OCI-LY7 (cell line): ENCODE data around the gene YLPM1. TPM values are rescaled to one million over a fixed set of nuclear protein-coding genes. Genes with fewer than 3 reads are reported as not detected.

ENCODE experiments used
- BruUV-seq: library from RNA; stranded (reverse); fragments of 400-500 nt; replicated peaks from 2 replicates; lab custom pipeline; 2021; lab: Mats Ljungman, UMichigan
- CTCF ChIA-PET: fragments of 300-600 bp; sonication (Branson Sonifier 250); formaldehyde crosslinking; loops from one replicate; lab custom pipeline; 2022; ENCODE audit warnings: antibody characterized with exemption; ENCODE audit not compliant: unreplicated experiment; lab: Charles Lee
- POLR2A ChIA-PET: fragments of 300-600 bp; sonication (Branson Sonifier 250); formaldehyde crosslinking; loops from one replicate; lab custom pipeline; 2022; ENCODE audit warnings: antibody characterized with exemption; lab: Charles Lee
- DNase-seq: peaks from one replicate; pipeline ENCODE4 v3.0.0-alpha.2; 2015; ENCODE audit warnings: low spot score
- H2AFZ ChIP-seq: fragments of 200-600 bp; sonication (generic), shearing (Covaris generic); 2 replicates; pipeline ENCODE4 v1.6.1; 2014; ENCODE audit warnings: mild to moderate bottlenecking, antibody characterized with exemption, low read length, moderate library complexity
- H3K27ac ChIP-seq: fragments of 200-600 bp; sonication (generic); 2 replicates; pipeline ENCODE4 v1.5.1; 2014; ENCODE audit warnings: mixed run types, low read depth, mild to moderate bottlenecking, moderate library complexity, low read length, inconsistent platforms; ENCODE audit not compliant: poor library complexity, severe bottlenecking
- H3K36me3 ChIP-seq: fragments of 200-600 bp; sonication (generic); 2 replicates; pipeline ENCODE4 v1.6.1; 2014; ENCODE audit warnings: mild to moderate bottlenecking, antibody characterized with exemption, low read length, moderate library complexity, mixed read lengths; ENCODE audit not compliant: insufficient read depth
- H3K4me1 ChIP-seq: fragments of 200-600 bp; sonication (generic); 2 replicates; pipeline ENCODE4 v1.5.1; 2014; ENCODE audit warnings: mild to moderate bottlenecking, low read length; ENCODE audit not compliant: insufficient read depth, poor library complexity, severe bottlenecking
- H3K4me2 ChIP-seq: fragments of 200-600 bp; sonication (generic); 2 replicates; pipeline ENCODE4 v1.6.1; 2014; ENCODE audit warnings: mild to moderate bottlenecking, low read length
- H3K4me3 ChIP-seq: fragments of 200-600 bp; sonication (generic); 2 replicates; pipeline ENCODE4 v1.5.1; 2014; ENCODE audit warnings: mild to moderate bottlenecking, low read depth, low read length; ENCODE audit not compliant: poor library complexity, severe bottlenecking
- H3K79me2 ChIP-seq: fragments of 200-600 bp; sonication (generic); 2 replicates; pipeline ENCODE4 v1.6.1; 2016; ENCODE audit warnings: low read depth, mild to moderate bottlenecking, low read length, moderate library complexity, mixed read lengths; ENCODE audit not compliant: insufficient read depth
- H3K9me2 ChIP-seq: fragments of 200-600 bp; sonication (generic); 2 replicates; pipeline ENCODE4 v1.6.1; 2016; ENCODE audit warnings: mild to moderate bottlenecking, low read length, mixed read lengths; ENCODE audit not compliant: insufficient read depth
- H3K9me3 ChIP-seq: fragments of 200-600 bp; sonication (generic); 2 replicates; pipeline ENCODE4 v1.6.1; 2014; ENCODE audit warnings: mild to moderate bottlenecking, mixed run types, low read length, mixed read lengths
- H4K20me1 ChIP-seq: fragments of 200-600 bp; sonication (generic); 2 replicates; pipeline ENCODE4 v1.6.1; 2014; ENCODE audit warnings: mild to moderate bottlenecking, antibody characterized with exemption, low read length, moderate library complexity, mixed read lengths; ENCODE audit not compliant: insufficient read depth
- EZH2phosphoT487 ChIP-seq: fragments of 200-600 bp; sonication (generic); IDR thresholded peaks from 2 replicates; pipeline ENCODE4 v1.6.1; 2018; ENCODE audit warnings: low read depth, borderline replicate concordance, mild to moderate bottlenecking, mixed run types, antibody characterized with exemption, low read length, moderate library complexity, mixed read lengths
- intact Hi-C: fragments of 100-400 bp; cut with micrococcal nuclease; formaldehyde crosslinking; loops from one replicate; pipeline ENCODE4 v1.10.0; 2022; ENCODE audit not compliant: unreplicated experiment
- total RNA-seq, 2 experiments: library from RNA; depleted of rRNA in 1 of 2; stranded (reverse); fragments of >200 nt in 1 of 2; shearing (Covaris generic) in 1 of 2; gene quantifications; 2 replicates each; pipeline ENCODE4 v1.2.3, GENCODE V29; 2014 to 2022
- TF ChIP-seq, protein P1 (sequence below): fragments of 200-600 bp; sonication (generic); conservative IDR thresholded peaks from 2 replicates; pipeline ENCODE4 v1.5.1; 2014; ENCODE audit warnings: mild to moderate bottlenecking, antibody characterized with exemption, low read length, moderate library complexity, mixed read lengths

The YLPM1 gene
- total RNA-seq, 2 experiments from 2014 or later, result 45.2 to 101 TPM

DNA sequence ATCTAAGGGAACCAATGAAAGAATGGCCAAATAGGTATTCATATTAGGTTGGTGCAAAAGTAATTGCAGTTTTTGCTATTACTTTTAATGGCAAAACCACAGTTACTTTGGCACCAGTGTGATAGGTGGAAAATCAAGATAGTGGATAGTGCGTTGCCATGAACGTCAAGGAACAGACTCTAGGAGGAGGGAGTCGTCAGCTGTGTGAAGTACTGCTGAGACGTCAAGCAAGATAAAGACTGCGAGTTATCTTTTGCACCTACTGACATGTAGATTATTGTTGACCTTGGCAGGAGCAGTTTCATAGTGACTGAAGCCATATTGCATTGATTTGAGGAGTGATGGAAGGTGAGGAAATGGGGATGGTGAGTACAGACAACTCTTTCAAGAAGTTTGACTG is 8.3 kb downstream of the YLPM1 start:
- no peaks in the 10 kb centered on the region for H3K9me3 ChIP-seq
- no peak for TF ChIP-seq EZH2phosphoT487
- TF ChIP-seq, protein P1, sequence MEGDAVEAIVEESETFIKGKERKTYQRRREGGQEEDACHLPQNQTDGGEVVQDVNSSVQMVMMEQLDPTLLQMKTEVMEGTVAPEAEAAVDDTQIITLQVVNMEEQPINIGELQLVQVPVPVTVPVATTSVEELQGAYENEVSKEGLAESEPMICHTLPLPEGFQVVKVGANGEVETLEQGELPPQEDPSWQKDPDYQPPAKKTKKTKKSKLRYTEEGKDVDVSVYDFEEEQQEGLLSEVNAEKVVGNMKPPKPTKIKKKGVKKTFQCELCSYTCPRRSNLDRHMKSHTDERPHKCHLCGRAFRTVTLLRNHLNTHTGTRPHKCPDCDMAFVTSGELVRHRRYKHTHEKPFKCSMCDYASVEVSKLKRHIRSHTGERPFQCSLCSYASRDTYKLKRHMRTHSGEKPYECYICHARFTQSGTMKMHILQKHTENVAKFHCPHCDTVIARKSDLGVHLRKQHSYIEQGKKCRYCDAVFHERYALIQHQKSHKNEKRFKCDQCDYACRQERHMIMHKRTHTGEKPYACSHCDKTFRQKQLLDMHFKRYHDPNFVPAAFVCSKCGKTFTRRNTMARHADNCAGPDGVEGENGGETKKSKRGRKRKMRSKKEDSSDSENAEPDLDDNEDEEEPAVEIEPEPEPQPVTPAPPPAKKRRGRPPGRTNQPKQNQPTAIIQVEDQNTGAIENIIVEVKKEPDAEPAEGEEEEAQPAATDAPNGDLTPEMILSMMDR, result no peak
- POLR2A ChIA-PET, result interaction anchor here (0.5 to 1.0 kb wide), 4 partner anchors 9 to 852 kb away, joined by 3 to 4 read pairs (median 3); no protein-coding TSS in a partner anchor
- no peak overlapping the region for H3K4me3 ChIP-seq
- no peak overlapping the region for H3K4me2 ChIP-seq
- intact Hi-C loops, result no loop called here
- DNase-seq, result no peak
- no TSS peak for BruUV-seq
- H4K20me1 ChIP-seq, result peaks cover 21% of the 10 kb centered on the region; the same call in 1 of the 2 replicates
- CTCF ChIA-PET, result no interaction called here
- H3K27ac ChIP-seq, result no peak overlapping the region
- no peaks in the 10 kb centered on the region for H3K9me2 ChIP-seq
- H3K79me2 ChIP-seq, result peaks cover 91% of the 10 kb centered on the region
- H3K4me1 ChIP-seq, result peaks cover 21% of the 10 kb centered on the region
- peaks cover 69% of the 10 kb centered on the region for H3K36me3 ChIP-seq
- no peak overlapping the region for H2AFZ ChIP-seq

DNA sequence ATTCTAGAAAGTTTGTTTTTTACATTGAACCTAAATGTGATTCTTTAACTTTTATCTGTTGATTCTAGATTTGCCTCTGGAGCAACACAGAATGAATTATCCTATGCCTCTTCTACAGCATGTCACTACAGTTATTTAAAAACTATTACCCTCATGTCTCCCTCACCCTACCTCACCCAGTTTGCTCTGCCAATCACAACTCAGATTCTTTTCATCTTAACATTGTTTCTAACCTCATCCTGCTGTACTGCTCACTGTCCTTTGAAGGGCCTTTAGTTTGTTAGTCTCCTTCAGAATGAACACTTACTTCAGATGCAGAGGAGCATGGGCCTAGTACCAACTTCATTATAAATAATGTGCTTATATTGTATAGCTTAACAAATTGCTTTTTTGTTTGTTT is 21.5 kb downstream of the YLPM1 start:
- H3K4me1 ChIP-seq, result no peaks in the 10 kb centered on the region
- intact Hi-C loops, result no loop called here
- no peak overlapping the region for H3K4me3 ChIP-seq
- peaks cover 17% of the 10 kb centered on the region; the same call in 1 of the 2 replicates for H3K79me2 ChIP-seq
- H3K4me2 ChIP-seq, result no peak overlapping the region
- H4K20me1 ChIP-seq, result no peaks in the 10 kb centered on the region; the same call in 1 of the 2 replicates
- no TSS peak for BruUV-seq
- POLR2A ChIA-PET, result no interaction called here
- H3K9me3 ChIP-seq, result no peaks in the 10 kb centered on the region
- H3K9me2 ChIP-seq, result no peaks in the 10 kb centered on the region
- no peak for DNase-seq
- TF ChIP-seq, protein P1, result no peak
- no peak for TF ChIP-seq EZH2phosphoT487
- H3K27ac ChIP-seq, result no peak overlapping the region
- no peak overlapping the region for H2AFZ ChIP-seq
- CTCF ChIA-PET, result no interaction called here
- H3K36me3 ChIP-seq, result peaks cover 98% of the 10 kb centered on the region

DNA sequence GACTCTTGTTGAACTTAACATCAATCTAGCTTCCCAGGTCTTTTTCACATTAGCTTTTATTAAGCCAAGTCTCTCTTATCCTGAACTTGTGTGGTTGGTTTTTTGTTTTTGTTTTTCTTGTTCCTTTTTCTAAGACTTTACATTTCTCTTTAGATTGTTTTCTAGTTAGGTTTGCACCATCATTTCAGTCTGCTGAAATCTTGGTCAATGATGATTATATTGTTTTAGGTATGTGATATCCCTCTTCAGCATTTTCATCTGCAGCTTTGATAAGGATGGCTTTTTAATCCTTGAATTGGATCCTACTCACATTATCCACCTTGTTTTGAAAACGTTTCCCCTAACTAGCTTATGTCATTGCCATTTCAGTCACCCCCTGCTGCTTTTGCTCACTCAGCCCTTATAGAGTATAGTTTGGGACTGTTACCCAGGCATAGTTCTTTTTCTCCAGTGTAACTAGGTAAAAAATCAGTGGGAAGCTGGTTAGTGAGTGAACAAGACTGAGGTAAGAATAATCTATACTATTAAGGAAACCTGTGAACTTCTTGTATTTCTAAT is 22.0 kb downstream of the YLPM1 start:
- Histone ChIP-seq H3K4me2 (no peak overlapping the region), H4K20me1 (no peaks in the 10 kb centered on the region; the same call in 1 of the 2 replicates), H3K79me2 (peaks cover 22% of the 10 kb centered on the region; the same call in 1 of the 2 replicates), H3K36me3 (peaks cover 98% of the 10 kb centered on the region), H3K9me2 (no peaks in the 10 kb centered on the region), H3K4me3 (no peak overlapping the region), H2AFZ (no peak overlapping the region), H3K4me1 (no peaks in the 10 kb centered on the region), H3K27ac (no peak overlapping the region), H3K9me3 (no peaks in the 10 kb centered on the region)
- CTCF ChIA-PET, result no interaction called here
- no peak for DNase-seq
- intact Hi-C loops, result no loop called here
- TF ChIP-seq, protein P1, result no peak
- no peak for TF ChIP-seq EZH2phosphoT487
- POLR2A ChIA-PET, result interaction anchor here (0.7 to 0.9 kb wide), 2 partner anchors 17 to 28 kb away, joined by 3 read pairs; no protein-coding TSS in a partner anchor
- BruUV-seq, result no TSS peak
